Stimulated activated CD4-positive, alpha-beta T cell treated with anti-CD3 and anti-CD28 coated beads, TNF-alpha, amount 100 ng/mL, for 4 hours (primary cell): Measurements from ENCODE around the gene COMMD1.

Experiments
- DNase-seq, 3 experiments: peaks; one replicate each; pipeline ENCODE4 v3.0.0-alpha.2; 2020; ENCODE audit warnings: low read depth in 3 of 3

The COMMD1 gene

GRCh38 chr2:62177392-62178049, 272.0 kb downstream of the COMMD1 start:
- no peak for DNase-seq

GRCh38 chr2:62178741-62179271, 273.3 kb downstream of the COMMD1 start:
- no peak for DNase-seq

- DNase-seq, result no peak
Measured at GRCh38 chr2:62180975-62181374, 275.5 kb downstream of the COMMD1 start.

GRCh38 chr2:62181843-62182242, 276.4 kb downstream of the COMMD1 start:
- no peak for DNase-seq

GRCh38 chr2:62184512-62185230, 279.2 kb downstream of the COMMD1 start:
- no peak for DNase-seq
